Breast epithelium (tissue), 3 donors: Measurements from ENCODE around the gene LRRC58.

Experiments used
- POLR2A ChIP-seq: fragments of 450-650 bp; IDR thresholded peaks from one replicate; pipeline ENCODE4 v1.6.1; 2016; ENCODE audit warnings: antibody characterized with exemption, mild to moderate bottlenecking, moderate library complexity
- TF ChIP-seq, protein P1 (sequence below), 3 donors: fragments of 450-650 bp; IDR thresholded peaks; one replicate each; pipeline ENCODE4 v1.5.1; 2016 to 2017; ENCODE audit warnings: antibody characterized with exemption in 3 of 3, mild to moderate bottlenecking in 3 of 3, moderate library complexity in 3 of 3

DNA sequence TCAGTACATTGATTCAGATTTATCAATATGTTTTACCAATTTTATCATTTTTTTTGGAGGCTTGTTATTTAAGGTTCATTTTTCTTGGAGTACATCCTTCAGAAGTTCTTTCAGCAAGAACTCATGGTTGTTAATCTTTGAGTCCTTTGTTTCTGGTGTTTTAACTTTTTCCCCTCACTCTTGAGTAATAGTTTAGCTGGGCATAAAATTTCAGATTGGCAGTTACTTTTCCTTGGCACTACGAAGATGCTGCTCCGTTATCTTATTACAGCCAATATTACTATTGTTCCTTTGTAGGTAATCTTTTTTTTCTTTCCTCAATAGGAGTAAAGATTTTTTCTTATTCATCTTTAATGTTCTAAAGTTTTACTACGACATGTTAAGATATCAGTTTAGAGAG is 9.8 kb downstream of the LRRC58 start:
- TF ChIP-seq, protein P1, sequence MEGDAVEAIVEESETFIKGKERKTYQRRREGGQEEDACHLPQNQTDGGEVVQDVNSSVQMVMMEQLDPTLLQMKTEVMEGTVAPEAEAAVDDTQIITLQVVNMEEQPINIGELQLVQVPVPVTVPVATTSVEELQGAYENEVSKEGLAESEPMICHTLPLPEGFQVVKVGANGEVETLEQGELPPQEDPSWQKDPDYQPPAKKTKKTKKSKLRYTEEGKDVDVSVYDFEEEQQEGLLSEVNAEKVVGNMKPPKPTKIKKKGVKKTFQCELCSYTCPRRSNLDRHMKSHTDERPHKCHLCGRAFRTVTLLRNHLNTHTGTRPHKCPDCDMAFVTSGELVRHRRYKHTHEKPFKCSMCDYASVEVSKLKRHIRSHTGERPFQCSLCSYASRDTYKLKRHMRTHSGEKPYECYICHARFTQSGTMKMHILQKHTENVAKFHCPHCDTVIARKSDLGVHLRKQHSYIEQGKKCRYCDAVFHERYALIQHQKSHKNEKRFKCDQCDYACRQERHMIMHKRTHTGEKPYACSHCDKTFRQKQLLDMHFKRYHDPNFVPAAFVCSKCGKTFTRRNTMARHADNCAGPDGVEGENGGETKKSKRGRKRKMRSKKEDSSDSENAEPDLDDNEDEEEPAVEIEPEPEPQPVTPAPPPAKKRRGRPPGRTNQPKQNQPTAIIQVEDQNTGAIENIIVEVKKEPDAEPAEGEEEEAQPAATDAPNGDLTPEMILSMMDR (IDR thresholded peaks at IDR 0.05), result no peak
- TF ChIP-seq POLR2A, result no peak
